ENCODE data around the gene GPR17. TPM values are rescaled to one million over a fixed set of nuclear protein-coding genes. Genes with fewer than 3 reads are reported as not detected.

Gene GPR17
- total and polyA plus RNA-seq, 11 donors, result 0.10 to 8.0 (median 0.26) TPM; not detected in 3

DNA sequence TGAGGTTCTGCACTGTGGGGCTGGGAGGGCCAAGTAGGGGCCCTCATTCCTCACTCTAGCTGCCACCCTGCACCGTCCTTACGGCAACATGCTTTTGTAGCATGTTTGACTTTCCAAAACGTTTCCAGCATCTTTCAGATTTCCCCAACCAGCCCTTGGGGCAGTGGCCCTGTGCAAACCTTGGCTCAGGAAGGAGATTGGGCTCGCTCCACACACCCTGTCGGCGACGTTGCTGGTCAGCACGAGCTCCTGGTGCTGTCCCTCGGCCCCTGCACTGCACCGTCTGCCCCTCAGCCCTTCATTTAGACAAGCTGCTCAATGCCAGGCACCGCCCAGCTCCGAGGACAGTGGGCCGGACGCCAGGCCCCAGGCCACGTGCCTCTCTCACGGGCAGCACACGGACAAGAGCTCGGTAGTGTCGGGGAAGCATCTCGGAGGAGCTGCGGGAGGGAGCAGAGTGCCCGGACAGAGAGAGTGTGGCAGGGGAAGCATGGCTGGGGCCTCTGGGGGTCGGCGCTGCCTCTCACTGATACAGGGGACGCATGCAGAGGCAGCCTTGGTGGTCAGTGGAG, 6.9 kb downstream of the GPR17 start:
- H3K4me1 ChIP-seq, result peaks cover 31 to 98% (median 94%) of the 10 kb centered on the region in 12 donors
- no peaks in the 10 kb centered on the region for H3K27me3 ChIP-seq
- H3K36me3 ChIP-seq, result peaks cover 0 to 63% (median 48%) of the 10 kb centered on the region in 9 donors
- H3K27ac ChIP-seq, result peak overlapping the region; percentile 43 to 98 (median 84)
- 46 to 51% (median 48%) methylated on average over 24 to 25 of the region's 25 CpGs for WGBS, 4 donors
- H3K9me3 ChIP-seq, result no peaks in the 10 kb centered on the region
- DNase-seq, result peak in 3 of 5 donors; percentile 26 to 64 (median 28)
- intact Hi-C loops (cut with DNase I), result loop anchor here in 3 of 10 donors (2.0 to 5.0 kb wide), 3 partner anchors 22 to 49 kb away; partner anchors contain the start of genes LIMS2 (in 1 of the 3) and SFT2D3 (in 1 of the 3)
- TF ChIP-seq, protein P1, sequence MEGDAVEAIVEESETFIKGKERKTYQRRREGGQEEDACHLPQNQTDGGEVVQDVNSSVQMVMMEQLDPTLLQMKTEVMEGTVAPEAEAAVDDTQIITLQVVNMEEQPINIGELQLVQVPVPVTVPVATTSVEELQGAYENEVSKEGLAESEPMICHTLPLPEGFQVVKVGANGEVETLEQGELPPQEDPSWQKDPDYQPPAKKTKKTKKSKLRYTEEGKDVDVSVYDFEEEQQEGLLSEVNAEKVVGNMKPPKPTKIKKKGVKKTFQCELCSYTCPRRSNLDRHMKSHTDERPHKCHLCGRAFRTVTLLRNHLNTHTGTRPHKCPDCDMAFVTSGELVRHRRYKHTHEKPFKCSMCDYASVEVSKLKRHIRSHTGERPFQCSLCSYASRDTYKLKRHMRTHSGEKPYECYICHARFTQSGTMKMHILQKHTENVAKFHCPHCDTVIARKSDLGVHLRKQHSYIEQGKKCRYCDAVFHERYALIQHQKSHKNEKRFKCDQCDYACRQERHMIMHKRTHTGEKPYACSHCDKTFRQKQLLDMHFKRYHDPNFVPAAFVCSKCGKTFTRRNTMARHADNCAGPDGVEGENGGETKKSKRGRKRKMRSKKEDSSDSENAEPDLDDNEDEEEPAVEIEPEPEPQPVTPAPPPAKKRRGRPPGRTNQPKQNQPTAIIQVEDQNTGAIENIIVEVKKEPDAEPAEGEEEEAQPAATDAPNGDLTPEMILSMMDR (IDR thresholded peaks at IDR 0.05), result no peak
- no peak for TF ChIP-seq POLR2A (IDR thresholded peaks at IDR 0.05)
- ATAC-seq, result no peak
- no peak overlapping the region for H3K4me3 ChIP-seq

DNA sequence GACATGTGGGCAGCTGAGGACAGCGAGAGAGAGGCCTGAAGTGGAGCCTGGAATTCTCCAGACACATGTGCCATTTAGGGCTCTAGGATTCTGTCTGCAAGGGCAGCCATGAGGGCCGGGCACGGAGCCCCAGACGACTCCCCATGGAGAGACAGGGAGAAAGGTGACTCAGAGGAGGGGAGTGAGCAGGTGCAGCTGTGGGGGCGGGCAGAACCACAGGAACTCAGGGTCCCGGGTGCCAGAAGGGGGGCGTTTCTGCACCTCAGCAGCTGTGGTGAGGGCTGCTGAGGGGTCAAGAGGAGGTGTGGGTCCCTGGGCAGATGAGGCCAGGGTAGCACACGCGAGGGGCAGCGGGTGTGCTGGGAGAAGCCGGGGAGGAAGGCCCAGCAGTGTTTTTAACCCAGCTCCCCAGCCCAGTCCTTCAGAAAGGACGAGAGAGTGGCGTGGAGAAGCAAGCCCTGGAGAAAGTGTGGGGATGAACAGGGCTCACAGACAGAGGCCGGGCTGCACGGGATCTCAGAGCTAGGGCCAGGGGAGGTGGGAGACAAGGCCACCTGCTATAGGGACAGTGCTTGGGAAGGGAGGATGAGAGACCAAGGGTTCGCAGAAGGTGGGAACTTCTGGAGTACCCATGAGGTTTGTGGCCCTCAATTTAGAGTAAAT, 7.6 kb downstream of the GPR17 start:
- peaks cover 0 to 60% (median 46%) of the 10 kb centered on the region in 9 donors for H3K36me3 ChIP-seq
- H3K4me3 ChIP-seq, result no peak overlapping the region
- DNase-seq, result peak in 3 of 5 donors; percentile 38 to 66 (median 58)
- H3K27me3 ChIP-seq, result no peaks in the 10 kb centered on the region
- WGBS, 4 donors, result 71 to 80% (median 74%) methylated on average over 16 of the region's 16 CpGs
- intact Hi-C loops (cut with DNase I), result loop anchor here in 3 of 10 donors (2.0 to 5.0 kb wide), 3 partner anchors 21 to 49 kb away; partner anchors contain the start of genes LIMS2 (in 1 of the 3) and SFT2D3 (in 1 of the 3)
- H3K9me3 ChIP-seq, result no peaks in the 10 kb centered on the region
- peaks cover 31 to 98% (median 94%) of the 10 kb centered on the region in 12 donors for H3K4me1 ChIP-seq
- no peak for ATAC-seq
- TF ChIP-seq POLR2A (IDR thresholded peaks at IDR 0.05), result no peak
- TF ChIP-seq, protein P1 (IDR thresholded peaks at IDR 0.05), result no peak
- peak overlapping the region; percentile 43 to 98 (median 84) for H3K27ac ChIP-seq

DNA sequence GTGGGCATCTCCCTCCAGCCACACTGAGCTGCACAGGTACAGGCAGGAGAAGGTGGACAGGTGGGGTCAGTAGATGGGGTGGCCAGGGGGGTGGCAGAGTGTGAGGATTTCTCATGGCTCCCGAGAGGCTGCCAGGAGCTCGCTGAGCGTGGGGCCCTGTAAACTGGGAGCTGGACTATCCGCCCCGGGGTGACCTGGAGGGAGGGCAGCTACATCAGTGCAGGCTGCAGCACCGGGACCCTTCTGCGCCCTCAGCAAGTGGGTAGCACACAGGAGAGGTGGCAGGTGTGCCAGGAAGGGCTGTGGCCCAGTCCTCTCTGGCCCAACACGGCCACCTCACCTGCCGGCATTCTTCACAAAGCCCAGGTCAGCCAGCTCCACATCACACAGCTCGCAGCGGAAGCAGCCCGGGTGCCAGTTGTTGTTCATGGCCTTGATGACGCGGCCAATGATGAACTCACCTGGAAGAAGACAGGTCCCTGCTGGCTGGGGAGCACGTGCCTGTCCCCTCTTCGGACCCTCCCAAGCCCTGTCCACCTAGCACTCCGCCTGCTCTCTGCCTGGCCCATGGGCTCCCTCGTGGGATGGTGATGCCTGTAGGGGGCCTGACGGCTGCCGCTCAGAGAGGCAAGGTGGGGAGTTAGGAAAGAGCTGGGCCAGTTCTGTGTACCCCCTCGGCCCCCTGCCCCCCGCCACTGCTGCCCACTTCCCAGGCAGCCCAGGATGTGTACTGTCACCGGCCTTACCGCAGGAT, 8.3 kb downstream of the GPR17 start:
- H3K9me3 ChIP-seq, result no peaks in the 10 kb centered on the region
- peak in 3 of 5 donors; percentile 24 to 61 (median 25) for DNase-seq
- no peaks in the 10 kb centered on the region for H3K27me3 ChIP-seq
- 85 to 96% (median 88%) methylated on average over 17 to 24 of the region's 24 CpGs for WGBS, 4 donors
- H3K4me3 ChIP-seq, result no peak overlapping the region
- intact Hi-C loops (cut with DNase I), result loop anchor here in 2 of 10 donors (5.0 kb wide), 2 partner anchors 38 to 48 kb away; partner anchors contain the start of gene SFT2D3 (in 1 of the 2)
- peaks cover 0 to 60% (median 45%) of the 10 kb centered on the region in 9 donors for H3K36me3 ChIP-seq
- H3K27ac ChIP-seq, result peak overlapping the region; percentile 27 to 98 (median 84)
- ATAC-seq, result no peak
- TF ChIP-seq, protein P1 (IDR thresholded peaks at IDR 0.05), result no peak
- TF ChIP-seq POLR2A (IDR thresholded peaks at IDR 0.05), result no peak
- H3K4me1 ChIP-seq, result peaks cover 35 to 100% (median 97%) of the 10 kb centered on the region in 12 donors

Measured in heart left ventricle (tissue), 16 donors.